Spleen (tissue), 11 donors: ENCODE measurements around the gene DAPK1. TPM values are rescaled to one million over a fixed set of nuclear protein-coding genes. Genes with fewer than 3 reads are reported as not detected.

Experiments used
- DNase-seq: peaks from one replicate; pipeline ENCODE4 v3.0.0-alpha.2; 2020
- H3K27ac ChIP-seq, 8 donors: fragments of 200-600 bp; sonication (generic) in 7 of 8; 1 replicate in 4 of 8; 2 replicates in 4 of 8; pipeline versions ENCODE4 v1.5.0 to v1.8.0; 2016 to 2021; ENCODE audit warnings: inconsistent platforms in 4 of 8, mild to moderate bottlenecking in 4 of 8, moderate library complexity in 1 of 8
- H3K27me3 ChIP-seq, 7 donors: fragments of 200-600 bp; sonication (generic) in 6 of 7; replicated peaks in 1 of 7; 1 replicate in 4 of 7; 2 replicates in 3 of 7; pipeline versions ENCODE4 v1.5.0 to v1.8.0; 2016 to 2021; ENCODE audit warnings: inconsistent platforms in 3 of 7, mild to moderate bottlenecking in 1 of 7
- H3K36me3 ChIP-seq, 6 donors: fragments of 200-600 bp; sonication (generic) in 5 of 6; 1 replicate in 4 of 6; 2 replicates in 2 of 6; pipeline versions ENCODE4 v1.5.0 to v1.8.0; 2016 to 2021; ENCODE audit warnings: inconsistent platforms in 2 of 6
- H3K4me1 ChIP-seq, 6 donors: fragments of 200-600 bp; sonication (generic) in 5 of 6; 1 replicate in 3 of 6; 2 replicates in 3 of 6; pipeline versions ENCODE4 v1.5.0 to v1.8.0; 2016 to 2021; ENCODE audit warnings: inconsistent platforms in 3 of 6
- H3K4me3 ChIP-seq, 8 donors: fragments of 200-600 bp; sonication (generic) in 7 of 8; 1 replicate in 4 of 8; 2 replicates in 4 of 8; pipeline versions ENCODE4 v1.5.0 to v1.8.0; 2016 to 2021; ENCODE audit warnings: inconsistent platforms in 4 of 8, mild to moderate bottlenecking in 4 of 8, moderate library complexity in 2 of 8
- H3K9me3 ChIP-seq, 8 donors: fragments of 200-600 bp; sonication (generic) in 7 of 8; 1 replicate in 4 of 8; 2 replicates in 4 of 8; pipeline versions ENCODE4 v1.5.0 to v1.8.0; 2016 to 2021; ENCODE audit warnings: inconsistent platforms in 4 of 8
- POLR2A ChIP-seq, 3 donors: fragments of 450-650 bp; IDR thresholded peaks; one replicate each; pipeline ENCODE4 v1.5.1; 2017; ENCODE audit warnings: antibody characterized with exemption in 3 of 3, mild to moderate bottlenecking in 1 of 3
- POLR2AphosphoS5 ChIP-seq, 3 donors: sonication (generic); formaldehyde crosslinking; IDR thresholded peaks; one replicate each; pipeline ENCODE4 v1.5.1; 2017; ENCODE audit warnings: antibody characterized with exemption in 3 of 3
- WGBS, 5 donors: extraction: QIAGEN DNeasy Blood & Tissue Kit in 3 of 5; methylation state at CpG; one replicate each; pipeline versions ENCODE4 v1.1.5 to v1.1.7; 2013 to 2018; 5-methylcytosine and 5-hydroxymethylcytosine counted together
- intact Hi-C: fragments of 100-400 bp; cut with DNase I; formaldehyde crosslinking; loops from one replicate; pipeline ENCODE4 v1.15.0; 2023; ENCODE audit warnings: low total_unique reads
- polyA plus RNA-seq, 3 donors: library from polyadenylated mRNA; stranded (reverse); fragments of 200-250 nt; gene quantifications; one replicate each; pipeline ENCODE4 v1.2.1, GENCODE V29; 2013
- total RNA-seq, 7 donors: library from RNA; depleted of rRNA in 3 of 7; stranded (reverse); fragments of >200 nt in 3 of 7; fragmentation: NEBNext Ultra II Directional in 4 of 7; extraction: Animal tissue kit (Norgen Biotek cat#: 25700) in 4 of 7; gene quantifications; one replicate each; pipeline versions ENCODE4 v1.1.0 to v1.2.1, GENCODE V29; 2016 to 2021
- TF ChIP-seq, protein P1 (sequence below), 11 experiments: fragments of 200-600 bp in 7 of 11; fragments of 450-650 bp in 4 of 11; sonication (generic) in 4 of 11; IDR thresholded peaks in 8 of 11; conservative IDR thresholded peaks in 3 of 11; 1 replicate in 7 of 11; 2 replicates in 4 of 11; pipeline versions ENCODE4 v1.4.0 to v1.8.0; 2016 to 2021; ENCODE audit warnings: antibody characterized with exemption in 11 of 11, inconsistent platforms in 4 of 11, mild to moderate bottlenecking in 1 of 11
- donor health status: healthy with polysubstance abuse.
- donor health status: DM: no; HTN: no; CAD: no; lungs with moderate emphysema.
- donor health status: DM: no; HTN: no; CAD: no.
- donor health status: Bipolar disorder and iron deficiency.
- donor health status: healthy.
- donor health status: DM: no; HTN: no; CAD: no.
- donor health status: DM: yes; HTN: yes; CAD: no.

DAPK1 gene
- total and polyA plus RNA-seq, 10 donors: 6.4 to 126 (median 102) TPM

DNA sequence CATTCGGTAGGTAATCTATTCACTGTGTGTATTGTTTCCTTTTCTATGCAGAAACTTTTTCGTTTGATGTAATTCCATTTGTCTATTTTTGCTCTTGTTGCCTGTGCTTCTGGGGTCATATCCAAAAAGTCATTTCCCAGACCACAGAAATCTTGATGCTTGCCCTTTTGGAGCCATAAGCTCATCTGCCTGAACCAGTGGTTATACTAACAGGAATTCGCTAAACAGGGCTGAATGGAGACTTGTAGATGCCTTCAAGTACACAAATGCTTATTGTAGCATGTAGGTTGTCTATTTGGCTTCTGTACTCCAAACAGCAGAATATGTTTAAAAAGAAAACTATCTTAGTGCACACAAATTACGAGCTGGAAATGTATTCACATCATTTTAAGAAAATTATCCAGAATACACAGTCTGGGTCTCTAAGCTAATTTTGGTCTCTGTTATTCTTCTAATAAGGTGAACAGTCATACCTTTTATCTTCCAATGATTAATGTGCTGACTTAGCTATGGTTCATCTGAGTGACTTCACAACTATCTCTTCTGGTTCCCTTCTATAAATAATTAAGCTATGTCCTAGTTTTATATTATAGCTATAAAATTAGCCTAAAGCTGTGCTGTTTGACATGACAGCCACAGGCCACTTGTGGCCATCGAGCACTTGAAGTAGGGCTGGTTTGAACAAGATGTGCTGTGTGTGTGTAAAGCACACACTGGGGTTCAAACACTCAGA is 87.6 kb downstream of the DAPK1 start:
- WGBS, 5 donors: 75 to 90% (median 86%) methylated on average over 5 of the region's 5 CpGs
- Histone ChIP-seq H3K4me1 (peaks cover 0 to 5% (median 1%) of the 10 kb centered on the region in 6 donors), H3K27me3 (no peaks in the 10 kb centered on the region), H3K9me3 (no peaks in the 10 kb centered on the region), H3K27ac (no peak overlapping the region), H3K4me3 (no peak overlapping the region), H3K36me3 (no peaks in the 10 kb centered on the region)
- no peak for DNase-seq
- intact Hi-C loops: no loop called here
- TF ChIP-seq POLR2AphosphoS5 (IDR thresholded peaks at IDR 0.05): no peak

DNA sequence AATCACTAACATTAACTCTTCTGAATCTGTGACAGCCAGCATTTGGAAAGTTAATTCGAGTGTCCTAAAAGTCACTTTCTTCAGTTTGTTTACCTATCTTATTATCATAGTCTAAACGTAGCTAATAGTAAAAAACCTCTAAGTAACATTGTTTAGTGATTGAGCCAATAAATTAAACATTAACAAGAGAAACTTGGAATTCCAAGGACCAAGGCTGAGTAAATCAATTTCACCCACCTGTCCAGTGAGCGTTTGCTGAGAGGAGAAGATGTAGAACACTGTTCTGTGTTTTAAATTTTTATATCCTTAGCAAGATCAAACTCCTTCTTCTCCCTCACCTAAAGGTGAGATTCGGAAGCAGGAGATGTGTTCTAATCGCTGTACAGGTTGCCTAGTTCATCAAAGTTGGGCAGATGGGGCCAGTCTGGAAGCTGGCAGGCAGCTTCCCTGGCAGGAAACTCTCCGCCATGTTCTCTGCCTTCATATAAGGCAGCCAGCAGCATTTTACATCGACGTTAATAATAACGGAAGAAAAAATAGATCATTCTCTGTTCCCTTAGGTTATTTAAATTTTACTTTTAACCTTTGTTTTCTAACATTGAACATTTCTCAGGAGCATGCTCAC is 89.2 kb downstream of the DAPK1 start:
- Histone ChIP-seq H3K4me3 (no peak overlapping the region), H3K27ac (no peak overlapping the region), H3K4me1 (no peaks in the 10 kb centered on the region), H3K9me3 (no peaks in the 10 kb centered on the region), H3K27me3 (no peaks in the 10 kb centered on the region), H3K36me3 (no peaks in the 10 kb centered on the region)
- DNase-seq: no peak
- TF ChIP-seq POLR2A (IDR thresholded peaks at IDR 0.05) (no peak), POLR2AphosphoS5 (IDR thresholded peaks at IDR 0.05) (no peak)
- TF ChIP-seq, protein P1, sequence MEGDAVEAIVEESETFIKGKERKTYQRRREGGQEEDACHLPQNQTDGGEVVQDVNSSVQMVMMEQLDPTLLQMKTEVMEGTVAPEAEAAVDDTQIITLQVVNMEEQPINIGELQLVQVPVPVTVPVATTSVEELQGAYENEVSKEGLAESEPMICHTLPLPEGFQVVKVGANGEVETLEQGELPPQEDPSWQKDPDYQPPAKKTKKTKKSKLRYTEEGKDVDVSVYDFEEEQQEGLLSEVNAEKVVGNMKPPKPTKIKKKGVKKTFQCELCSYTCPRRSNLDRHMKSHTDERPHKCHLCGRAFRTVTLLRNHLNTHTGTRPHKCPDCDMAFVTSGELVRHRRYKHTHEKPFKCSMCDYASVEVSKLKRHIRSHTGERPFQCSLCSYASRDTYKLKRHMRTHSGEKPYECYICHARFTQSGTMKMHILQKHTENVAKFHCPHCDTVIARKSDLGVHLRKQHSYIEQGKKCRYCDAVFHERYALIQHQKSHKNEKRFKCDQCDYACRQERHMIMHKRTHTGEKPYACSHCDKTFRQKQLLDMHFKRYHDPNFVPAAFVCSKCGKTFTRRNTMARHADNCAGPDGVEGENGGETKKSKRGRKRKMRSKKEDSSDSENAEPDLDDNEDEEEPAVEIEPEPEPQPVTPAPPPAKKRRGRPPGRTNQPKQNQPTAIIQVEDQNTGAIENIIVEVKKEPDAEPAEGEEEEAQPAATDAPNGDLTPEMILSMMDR (IDR thresholded peaks at IDR 0.05 in 8 of 11, conservative IDR thresholded peaks at IDR 0.05 in 3 of 11): no peak
- 85 to 94% (median 91%) methylated on average over 9 of the region's 9 CpGs for WGBS, 5 donors
- intact Hi-C loops: no loop called here

DNA sequence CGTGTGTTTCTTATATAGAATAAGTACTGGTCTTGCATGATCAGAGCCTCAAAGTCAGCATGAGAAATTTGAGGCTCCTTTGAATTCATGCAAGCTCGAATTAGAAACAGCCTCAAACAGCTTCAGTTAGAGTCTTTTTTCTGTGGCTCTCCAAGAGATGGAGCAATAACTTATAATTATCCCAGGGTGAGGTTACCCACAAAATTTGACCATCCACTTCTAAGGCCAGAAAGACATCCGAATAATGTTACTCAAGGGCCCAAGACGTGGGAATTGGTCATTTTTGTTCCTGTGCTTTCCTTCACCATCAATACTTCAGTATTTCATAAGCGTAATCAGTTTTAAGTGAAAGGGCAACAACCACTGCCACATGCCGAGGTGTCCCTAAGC is 89.7 kb downstream of the DAPK1 start:
- no peaks in the 10 kb centered on the region for H3K4me1 ChIP-seq
- H3K36me3 ChIP-seq: no peaks in the 10 kb centered on the region
- intact Hi-C loops: no loop called here
- H3K9me3 ChIP-seq: no peaks in the 10 kb centered on the region
- TF ChIP-seq POLR2AphosphoS5 (IDR thresholded peaks at IDR 0.05): no peak
- TF ChIP-seq, protein P1 (IDR thresholded peaks at IDR 0.05 in 8 of 11, conservative IDR thresholded peaks at IDR 0.05 in 3 of 11): no peak
- no peak for TF ChIP-seq POLR2A (IDR thresholded peaks at IDR 0.05)
- H3K4me3 ChIP-seq: no peak overlapping the region
- H3K27me3 ChIP-seq: no peaks in the 10 kb centered on the region
- no peak overlapping the region for H3K27ac ChIP-seq
- DNase-seq: no peak
- 74 to 93% (median 84%) methylated on average over 6 of the region's 6 CpGs for WGBS, 5 donors

DNA sequence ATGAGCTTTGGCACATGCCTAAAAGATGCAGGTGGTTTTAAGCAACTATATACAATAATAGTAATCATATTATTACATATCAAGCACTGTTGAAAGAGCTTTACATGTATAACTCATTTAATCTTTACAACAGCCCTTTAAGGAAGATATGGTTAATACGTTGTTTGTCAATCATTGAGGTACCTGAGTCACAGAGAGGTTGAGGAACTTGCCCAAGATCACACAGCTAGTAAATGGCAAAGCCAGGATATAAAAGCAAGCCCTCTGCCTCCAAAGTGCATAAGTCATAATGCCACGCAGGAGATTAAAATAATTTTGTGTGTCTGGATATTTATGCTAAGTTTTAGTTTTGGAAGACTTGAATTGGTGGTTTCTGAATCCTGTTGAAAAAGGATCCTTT is 90.2 kb downstream of the DAPK1 start:
- intact Hi-C loops: no loop called here
- Histone ChIP-seq H3K4me3 (no peak overlapping the region), H3K36me3 (no peaks in the 10 kb centered on the region), H3K27me3 (no peaks in the 10 kb centered on the region), H3K4me1 (peaks cover 0 to 5% (median under 1%) of the 10 kb centered on the region in 6 donors), H3K27ac (no peak overlapping the region), H3K9me3 (no peaks in the 10 kb centered on the region)
- TF ChIP-seq POLR2A (IDR thresholded peaks at IDR 0.05) (no peak), POLR2AphosphoS5 (IDR thresholded peaks at IDR 0.05) (no peak)
- TF ChIP-seq, protein P1 (IDR thresholded peaks at IDR 0.05 in 8 of 11, conservative IDR thresholded peaks at IDR 0.05 in 3 of 11): no peak
- no peak for DNase-seq
- WGBS, 5 donors: 88 to 99% (median 92%) methylated on average over 2 of the region's 2 CpGs
